ENCODE results near the gene PGAP6. TPM values are rescaled to one million over a fixed set of nuclear protein-coding genes. Genes with fewer than 3 reads are reported as not detected.

The PGAP6 gene
- total RNA-seq, 1 donor = 54.3 TPM

- no peak for TF ChIP-seq CTCF (IDR thresholded peaks at IDR 0.05; ENCODE audit: extremely low read depth, low read depth, low read length)
- Histone ChIP-seq H3K4me2 (ENCODE audit: insufficient read depth, low read length) (no peak overlapping the region), H3K9me3 (ENCODE audit: low read depth, low read length) (no peaks in the 10 kb centered on the region), H3K4me3 (ENCODE audit: insufficient read depth, low read length) (no peak overlapping the region), H4K20me1 (ENCODE audit: insufficient read depth, low read length) (peaks cover 8% of the 10 kb centered on the region), H3K36me3 (ENCODE audit: insufficient read depth, low read length) (peaks cover 3% of the 10 kb centered on the region), H3K27me3 (ENCODE audit: insufficient read depth, low read length) (no peaks in the 10 kb centered on the region), H2AFZ (ENCODE audit: low read length) (no peak overlapping the region), H3K79me2 (ENCODE audit: insufficient read depth, low read length) (peaks cover 21% of the 10 kb centered on the region), H3K4me1 (ENCODE audit: insufficient read depth, low read length) (no peaks in the 10 kb centered on the region), H3K27ac (ENCODE audit: low read depth, low read length) (no peak overlapping the region)
- DNase-seq (ENCODE audit: insufficient read length, low spot score, missing footprints) = peak; percentile 52
These were observed 27.4 kb downstream of the PGAP6 start for GRCh38 chr16:354291-354881.

DNA sequence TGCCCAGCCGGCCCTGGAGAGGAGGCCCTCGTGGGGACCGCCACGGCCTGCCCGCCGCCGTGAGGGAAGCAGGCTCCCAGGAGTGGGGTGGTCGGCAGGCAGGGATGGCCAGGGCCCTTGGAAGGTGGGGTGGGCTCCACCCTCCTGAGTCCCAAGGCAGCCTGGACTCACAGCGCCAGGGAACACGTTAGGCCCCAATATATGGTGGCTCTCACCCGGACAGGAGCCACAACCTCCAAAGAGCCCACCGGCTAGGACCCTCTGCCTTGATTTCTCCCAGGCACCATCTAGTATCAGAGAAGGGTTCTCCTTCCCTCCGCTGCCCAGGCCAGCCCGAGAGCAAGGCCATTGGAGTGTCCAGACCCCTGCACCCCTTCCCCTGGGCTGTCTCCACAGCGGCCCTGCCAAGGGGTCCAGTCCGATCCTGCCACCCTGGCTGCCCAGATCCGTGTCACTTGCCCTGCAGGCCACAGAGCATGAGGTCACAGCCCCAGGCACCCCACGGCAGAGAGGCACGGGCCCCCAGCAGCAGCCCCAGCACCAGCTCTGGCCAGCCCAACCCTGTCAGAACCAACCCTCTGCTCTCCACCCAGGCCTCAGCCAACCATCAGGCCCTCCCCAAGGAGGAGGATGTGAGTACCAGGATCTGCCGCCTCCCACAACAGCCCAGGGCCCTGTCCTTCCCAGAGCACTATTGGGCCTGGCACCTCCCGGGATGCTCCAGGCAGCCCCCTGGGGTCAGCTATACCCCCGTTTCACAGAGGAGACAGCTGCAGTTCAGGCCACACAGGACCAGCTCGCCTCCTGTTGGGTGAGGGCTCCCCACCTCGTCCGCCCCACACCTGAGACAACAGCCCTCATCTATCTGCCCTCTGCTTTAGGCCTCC is 28.1 kb downstream of the PGAP6 start:
- TF ChIP-seq CTCF (IDR thresholded peaks at IDR 0.05; ENCODE audit: extremely low read depth, low read depth, low read length) = no peak

GRCh38 chr16:352547-353403 is 29.0 kb downstream of the PGAP6 start, which contains the start of gene AXIN1:
TSS of gene AXIN1 (minus strand) at chr16:352723. CDS start at chr16:347025, 5,698 bp downstream.
- Histone ChIP-seq H3K27me3 (ENCODE audit: insufficient read depth, low read length) (no peaks in the 10 kb centered on the region), H3K4me1 (ENCODE audit: insufficient read depth, low read length) (no peaks in the 10 kb centered on the region), H3K27ac (ENCODE audit: low read depth, low read length) (no peak within 1 kb of the TSS), H3K79me2 (ENCODE audit: insufficient read depth, low read length) (peaks cover 36% of the 10 kb centered on the region), H3K4me2 (ENCODE audit: insufficient read depth, low read length) (peak within 1 kb of the TSS; percentile 86), H3K36me3 (ENCODE audit: insufficient read depth, low read length) (peaks cover 3% of the 10 kb centered on the region), H4K20me1 (ENCODE audit: insufficient read depth, low read length) (peaks cover 21% of the 10 kb centered on the region), H3K4me3 (ENCODE audit: insufficient read depth, low read length) (peak within 1 kb of the TSS; percentile 81), H2AFZ (ENCODE audit: low read length) (peak within 1 kb of the TSS; percentile 72), H3K9me3 (ENCODE audit: low read depth, low read length) (no peaks in the 10 kb centered on the region)
- TF ChIP-seq CTCF (IDR thresholded peaks at IDR 0.05; ENCODE audit: extremely low read depth, low read depth, low read length) = peak; percentile 12
- peak; percentile 100 for DNase-seq (ENCODE audit: insufficient read length, low spot score, missing footprints)

More for the DNA sequence above, 28.1 kb downstream of the PGAP6 start:
- Histone ChIP-seq H3K4me2 (ENCODE audit: insufficient read depth, low read length) (peak overlapping the region; percentile 63), H3K9me3 (ENCODE audit: low read depth, low read length) (no peaks in the 10 kb centered on the region), H3K27ac (ENCODE audit: low read depth, low read length) (no peak overlapping the region), H3K4me3 (ENCODE audit: insufficient read depth, low read length) (peak overlapping the region; percentile 59), H3K27me3 (ENCODE audit: insufficient read depth, low read length) (no peaks in the 10 kb centered on the region), H4K20me1 (ENCODE audit: insufficient read depth, low read length) (peaks cover 12% of the 10 kb centered on the region), H3K36me3 (ENCODE audit: insufficient read depth, low read length) (peaks cover 3% of the 10 kb centered on the region), H3K79me2 (ENCODE audit: insufficient read depth, low read length) (peaks cover 27% of the 10 kb centered on the region), H3K4me1 (ENCODE audit: insufficient read depth, low read length) (no peaks in the 10 kb centered on the region), H2AFZ (ENCODE audit: low read length) (peak overlapping the region; percentile 56)
- DNase-seq (ENCODE audit: insufficient read length, low spot score, missing footprints) = peak; percentile 90
